Measurements from ENCODE around the gene CUEDC2.

DNA sequence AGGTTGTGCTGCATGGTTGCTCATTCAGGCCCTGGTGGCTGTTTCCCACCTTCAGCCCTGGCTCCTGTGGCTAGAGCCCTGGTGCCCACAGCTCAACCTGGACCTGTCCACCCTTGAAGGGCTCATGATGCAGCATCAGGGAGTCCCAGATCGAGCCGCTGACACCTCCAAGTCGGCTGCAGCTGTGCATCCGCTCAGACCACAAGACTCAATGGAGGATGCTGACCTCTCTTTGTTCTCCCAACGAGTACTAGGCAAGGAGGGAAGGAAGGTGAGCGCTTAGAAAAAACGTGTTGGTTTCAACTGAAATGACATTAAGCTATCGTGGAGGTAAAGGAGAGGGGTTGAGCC, 28.4 kb upstream of the CUEDC2 start:
- TF ChIP-seq POLR2A (IDR thresholded peaks at IDR 0.05) (no peak), POLR2AphosphoS5 (IDR thresholded peaks at IDR 0.05) (no peak)
- TF ChIP-seq, protein P1, sequence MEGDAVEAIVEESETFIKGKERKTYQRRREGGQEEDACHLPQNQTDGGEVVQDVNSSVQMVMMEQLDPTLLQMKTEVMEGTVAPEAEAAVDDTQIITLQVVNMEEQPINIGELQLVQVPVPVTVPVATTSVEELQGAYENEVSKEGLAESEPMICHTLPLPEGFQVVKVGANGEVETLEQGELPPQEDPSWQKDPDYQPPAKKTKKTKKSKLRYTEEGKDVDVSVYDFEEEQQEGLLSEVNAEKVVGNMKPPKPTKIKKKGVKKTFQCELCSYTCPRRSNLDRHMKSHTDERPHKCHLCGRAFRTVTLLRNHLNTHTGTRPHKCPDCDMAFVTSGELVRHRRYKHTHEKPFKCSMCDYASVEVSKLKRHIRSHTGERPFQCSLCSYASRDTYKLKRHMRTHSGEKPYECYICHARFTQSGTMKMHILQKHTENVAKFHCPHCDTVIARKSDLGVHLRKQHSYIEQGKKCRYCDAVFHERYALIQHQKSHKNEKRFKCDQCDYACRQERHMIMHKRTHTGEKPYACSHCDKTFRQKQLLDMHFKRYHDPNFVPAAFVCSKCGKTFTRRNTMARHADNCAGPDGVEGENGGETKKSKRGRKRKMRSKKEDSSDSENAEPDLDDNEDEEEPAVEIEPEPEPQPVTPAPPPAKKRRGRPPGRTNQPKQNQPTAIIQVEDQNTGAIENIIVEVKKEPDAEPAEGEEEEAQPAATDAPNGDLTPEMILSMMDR (IDR thresholded peaks at IDR 0.05): no peak

Data from transverse colon (tissue), 4 donors.